ENCODE measurements around the gene MRPL20.
"Not testable (repeated sequence)": the region's sequence is repeated elsewhere in the genome, so short reads cannot be mapped to it uniquely, and the experiment has no call there.

Gene MRPL20

DNA sequence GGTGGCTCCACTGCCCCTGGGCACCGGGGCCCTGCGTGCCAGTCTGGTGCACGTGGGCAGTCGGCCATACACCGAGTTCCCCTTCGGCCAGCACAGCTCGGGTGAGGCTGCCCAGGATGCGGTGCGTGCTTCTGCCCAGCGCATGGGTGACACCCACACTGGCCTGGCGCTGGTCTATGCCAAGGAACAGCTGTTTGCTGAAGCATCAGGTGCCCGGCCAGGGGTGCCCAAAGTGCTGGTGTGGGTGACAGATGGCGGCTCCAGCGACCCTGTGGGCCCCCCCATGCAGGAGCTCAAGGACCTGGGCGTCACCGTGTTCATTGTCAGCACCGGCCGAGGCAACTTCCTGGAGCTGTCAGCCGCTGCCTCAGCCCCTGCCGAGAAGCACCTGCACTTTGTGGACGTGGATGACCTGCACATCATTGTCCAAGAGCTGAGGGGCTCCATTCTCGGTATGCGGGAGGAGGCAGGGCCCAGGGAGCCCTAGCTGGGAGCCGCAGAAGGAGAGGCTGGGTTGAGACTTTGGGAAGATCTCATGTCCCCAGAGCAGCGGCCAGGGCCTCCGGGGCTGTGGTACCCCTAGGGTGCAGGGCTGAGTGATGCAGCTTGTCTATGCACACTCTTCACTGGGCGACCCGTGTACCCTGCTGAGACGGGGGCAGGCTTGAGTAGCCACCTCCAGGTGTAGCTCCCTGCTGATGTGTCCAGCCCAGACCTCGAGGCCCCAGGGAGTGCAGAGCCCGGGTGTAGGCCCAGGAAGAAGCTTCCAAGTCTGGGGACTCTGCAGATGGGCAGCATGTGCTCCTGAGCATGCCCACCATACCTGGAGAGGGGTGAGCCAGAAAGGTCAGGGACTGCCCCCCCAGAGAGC lies 30.2 kb upstream of the MRPL20 start:
- no peak for DNase-seq

DNA sequence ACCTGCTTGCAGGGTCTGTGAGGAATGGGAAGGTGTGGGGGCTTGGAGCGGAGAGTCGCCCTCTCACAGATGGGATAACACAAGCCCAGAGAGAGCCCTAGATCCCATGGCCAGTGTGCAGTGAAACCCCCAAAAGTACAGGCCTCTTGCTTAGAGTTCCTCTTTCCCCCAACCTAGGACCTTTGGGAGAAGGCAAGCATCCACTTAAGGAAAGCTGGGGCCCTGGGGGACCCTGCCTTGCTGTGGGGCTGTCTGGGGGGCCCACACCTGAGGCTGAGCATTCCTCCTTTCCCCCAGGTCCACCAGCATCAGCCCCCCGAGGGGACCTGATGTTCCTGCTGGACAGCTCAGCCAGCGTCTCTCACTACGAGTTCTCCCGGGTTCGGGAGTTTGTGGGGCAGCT lies 29.5 kb upstream of the MRPL20 start:
- DNase-seq, result no peak

GRCh38 chr1:1435911-1436629 lies 29.0 kb upstream of the MRPL20 start:
- DNase-seq, result no peak

DNA sequence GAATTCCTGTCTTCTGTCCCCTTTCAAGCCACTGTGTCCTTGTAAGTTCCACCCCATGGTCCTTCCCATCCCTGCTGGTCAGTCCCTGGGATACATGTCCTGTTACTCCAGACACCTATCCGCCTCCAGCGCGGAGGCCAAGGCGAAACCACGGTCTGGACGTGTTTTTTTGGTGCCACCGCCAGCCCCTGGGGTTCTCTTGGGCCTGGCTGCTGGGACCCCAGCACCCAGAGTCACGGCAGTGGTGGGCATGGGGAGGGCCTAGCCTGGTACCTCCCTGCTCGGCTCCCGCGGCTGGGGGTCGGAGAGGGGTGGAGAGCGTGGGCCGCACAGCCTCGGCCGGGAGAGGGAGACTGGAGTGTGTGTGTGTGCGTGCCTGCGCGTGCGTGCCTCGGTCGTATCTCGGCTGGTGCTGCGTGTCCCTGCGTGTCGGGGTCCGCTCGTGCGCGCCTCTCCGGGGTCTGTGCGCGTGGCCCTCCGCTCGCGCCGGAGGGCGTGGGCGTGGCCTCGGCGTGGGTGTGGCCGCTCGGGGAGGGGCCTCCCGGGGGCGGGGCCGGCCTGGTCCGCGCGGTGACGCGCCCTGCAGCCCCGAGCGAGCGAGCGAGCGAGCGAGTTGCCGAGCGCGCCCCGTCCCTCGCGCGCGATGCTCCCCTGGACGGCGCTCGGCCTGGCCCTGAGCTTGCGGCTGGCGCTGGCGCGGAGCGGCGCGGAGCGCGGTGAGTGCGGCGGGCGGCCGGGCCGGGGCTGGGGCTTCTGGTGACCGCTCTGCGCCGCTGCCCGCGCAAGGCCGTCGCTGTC lies 28.2 kb upstream of the MRPL20 start, which contains the start of gene VWA1:
VWA1 (plus strand) TSS at position 585 of the 798 bp plus-strand sequence; CDS start at position 644, 59 bp downstream.
- peak; percentile 37 to 65 for DNase-seq

DNA sequence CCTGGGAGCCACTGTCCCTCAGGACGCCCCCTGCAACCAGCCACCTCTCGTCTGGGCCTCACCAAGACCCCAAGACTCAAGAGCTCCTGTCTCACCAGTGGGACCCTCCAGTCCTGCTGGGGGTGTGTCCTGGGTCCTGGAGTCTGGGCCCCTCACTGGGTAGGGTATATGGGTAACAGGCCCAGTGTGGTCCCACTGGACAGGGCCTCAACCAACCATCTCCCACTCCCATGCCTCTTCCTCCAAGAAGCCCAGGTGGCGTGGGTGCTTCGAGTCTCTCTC lies 27.7 kb upstream of the MRPL20 start:
- no peak for DNase-seq

- DNase-seq, result no peak
Measured at GRCh38 chr1:1434131-1434823, 27.2 kb upstream of the MRPL20 start.

DNA sequence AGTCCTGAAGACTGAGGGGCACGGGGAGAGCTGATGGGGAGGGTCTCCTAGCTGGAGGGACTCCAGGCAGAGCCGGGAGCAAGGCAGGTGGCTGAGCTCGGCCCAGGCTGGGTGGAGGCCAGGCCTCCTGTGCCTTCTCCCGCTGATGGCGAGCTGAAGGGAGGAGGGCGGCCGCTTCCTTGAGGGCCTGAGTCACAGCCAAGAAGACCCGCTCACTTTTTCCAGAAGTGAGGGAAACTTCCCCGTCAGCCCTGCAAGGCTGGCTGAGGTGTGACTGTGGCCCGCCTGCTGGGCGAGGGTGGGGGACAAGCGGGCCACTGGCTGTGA lies 26.7 kb upstream of the MRPL20 start:
- DNase-seq, result no peak

- no peak for DNase-seq
Measured at GRCh38 chr1:1432951-1433803, 26.1 kb upstream of the MRPL20 start.

DNA sequence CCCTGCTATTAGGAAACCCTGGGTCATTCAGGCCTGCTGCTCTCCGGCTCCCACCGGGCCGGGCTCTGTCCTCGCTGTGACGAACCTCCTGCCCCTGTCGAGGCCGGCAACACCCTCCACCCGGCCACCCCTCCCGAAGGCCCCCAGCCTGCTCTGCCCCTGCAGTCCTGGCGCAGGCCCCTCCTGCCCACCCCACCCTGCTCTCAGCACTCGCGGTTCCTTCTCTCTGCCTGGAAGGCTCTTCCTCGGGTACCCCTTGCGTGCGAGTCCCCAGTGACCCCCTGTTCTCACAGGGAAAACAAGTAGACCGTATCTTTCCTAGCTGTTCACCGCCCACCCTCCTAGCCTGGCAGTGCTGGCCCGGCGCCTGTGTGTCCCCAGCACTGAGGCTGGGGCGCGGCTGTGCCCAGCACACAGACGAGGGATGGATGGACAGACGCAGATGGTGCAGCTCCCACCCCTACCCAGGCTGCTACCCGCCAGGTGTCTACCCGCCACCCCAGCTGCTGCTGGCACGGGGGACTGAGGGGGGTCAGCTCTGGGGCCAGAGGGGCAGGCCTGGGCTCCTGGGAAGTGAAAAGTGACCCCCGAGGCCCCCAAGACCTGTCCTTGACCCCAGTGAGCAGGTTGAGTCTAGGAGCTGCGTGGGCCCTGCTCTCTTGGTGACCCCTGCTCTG lies 25.3 kb upstream of the MRPL20 start:
- DNase-seq, result no peak

DNA sequence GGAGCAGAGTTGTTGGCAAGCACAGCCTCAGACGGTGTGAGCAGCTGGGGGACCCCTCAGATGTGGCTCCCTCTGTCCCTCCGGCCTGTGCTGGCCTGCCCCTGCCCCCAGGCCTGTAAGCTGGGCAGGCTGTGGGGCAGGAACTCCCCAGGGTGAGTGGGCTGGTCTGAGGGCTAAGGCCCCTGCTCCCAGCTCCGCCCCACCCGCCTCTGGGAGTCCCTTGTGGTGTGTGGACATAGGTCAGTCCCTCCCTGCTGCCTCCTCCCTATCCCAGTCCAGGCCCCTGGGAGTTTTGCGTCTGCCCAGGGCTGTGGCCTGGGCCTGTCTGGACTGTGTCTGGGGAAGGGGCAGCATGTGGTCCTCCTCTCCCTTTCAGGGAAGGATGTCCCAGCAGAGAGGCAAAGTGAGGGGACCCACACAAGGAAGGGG lies 24.8 kb upstream of the MRPL20 start:
- DNase-seq, result no peak

GRCh38 chr1:1430992-1431844 lies 24.1 kb upstream of the MRPL20 start:
- DNase-seq, result no peak

DNA sequence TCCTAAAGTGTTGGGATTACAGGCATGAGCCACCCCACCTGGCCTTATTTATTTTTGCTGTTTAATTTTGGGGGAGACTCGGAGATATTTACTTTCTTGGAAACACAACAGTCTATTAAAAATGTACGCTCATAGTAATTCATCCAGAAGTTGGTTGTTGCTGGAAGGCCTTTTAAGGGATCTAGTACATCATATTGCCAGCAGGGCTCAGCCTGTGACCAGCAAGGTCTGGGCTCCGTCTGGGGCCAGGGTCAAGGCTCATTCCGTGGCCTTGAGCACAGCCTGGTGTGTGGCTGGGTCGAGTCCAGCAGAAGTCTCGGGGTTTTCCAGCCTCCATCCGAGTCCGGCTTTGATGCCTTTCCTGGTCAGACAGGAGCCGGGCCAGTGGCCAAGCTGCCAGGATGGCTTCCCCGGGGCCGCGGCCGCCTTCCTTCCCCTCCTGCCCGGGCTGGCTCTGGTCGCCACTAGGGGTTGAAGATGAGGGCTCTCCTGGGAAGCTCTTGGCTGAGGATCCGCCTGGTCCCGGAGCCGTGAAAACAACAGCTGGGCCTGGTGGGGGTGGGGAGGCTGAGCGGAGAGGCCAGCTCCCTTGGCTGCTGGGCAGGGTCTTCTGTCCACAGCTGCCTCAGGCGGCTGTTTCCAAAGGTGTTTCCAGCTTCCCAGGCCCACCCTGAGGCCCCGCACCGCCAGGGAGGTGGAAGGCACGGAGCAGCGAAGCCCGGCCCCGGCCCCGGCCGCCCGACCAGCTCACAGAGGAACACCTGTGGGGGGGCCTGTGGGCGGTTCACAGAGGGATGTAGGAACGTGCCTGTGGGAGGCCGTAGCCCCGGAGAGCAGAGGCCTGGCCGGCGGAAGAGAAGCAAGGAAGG lies 23.3 kb upstream of the MRPL20 start:
- no peak for DNase-seq

DNA sequence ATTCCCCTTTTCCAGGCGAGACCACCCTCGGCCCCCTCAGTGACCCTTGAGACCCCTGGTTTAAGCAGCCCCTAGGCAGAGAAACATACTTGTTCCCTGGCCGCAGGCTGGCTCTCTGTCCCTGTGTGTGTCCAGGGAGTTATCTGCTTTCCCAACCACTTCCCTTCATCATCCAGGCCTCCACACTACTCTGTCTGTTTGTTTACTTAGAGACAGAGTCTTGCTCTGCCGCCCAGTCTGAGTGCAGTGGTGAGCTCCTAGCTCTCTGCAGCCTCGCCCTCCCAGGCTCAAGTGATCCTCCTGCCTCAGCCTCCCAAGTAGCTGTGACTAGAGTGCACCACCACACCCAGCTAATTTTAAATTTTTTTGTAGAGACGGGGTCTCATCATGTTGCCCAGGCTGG lies 22.6 kb upstream of the MRPL20 start:
- DNase-seq, result no peak

DNA sequence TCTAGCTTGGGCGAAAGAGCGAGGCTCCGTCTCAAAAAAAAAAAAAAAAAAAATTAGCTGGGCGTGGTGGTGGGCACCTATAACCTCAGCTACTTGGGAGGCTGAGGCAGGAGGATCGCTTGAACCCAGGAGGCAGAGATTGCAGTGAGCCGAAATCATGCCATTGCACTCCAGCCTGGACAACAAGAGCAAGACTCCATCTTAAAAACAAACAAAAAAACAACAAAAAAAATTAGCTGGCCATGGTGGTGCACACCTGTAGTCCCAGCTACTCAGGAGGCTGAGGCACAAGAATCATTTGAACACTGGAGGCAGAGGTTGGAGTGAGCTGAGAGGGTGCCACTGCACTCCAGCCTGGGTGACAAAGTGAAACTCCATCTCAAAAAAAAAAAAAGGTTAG lies 21.9 kb upstream of the MRPL20 start:
- not testable (repeated sequence) for DNase-seq

- no peak for DNase-seq
Measured at GRCh38 chr1:1428174-1428573, 21.1 kb upstream of the MRPL20 start.

- no peak for DNase-seq
Measured at GRCh38 chr1:1427820-1428148, 20.7 kb upstream of the MRPL20 start.

DNA sequence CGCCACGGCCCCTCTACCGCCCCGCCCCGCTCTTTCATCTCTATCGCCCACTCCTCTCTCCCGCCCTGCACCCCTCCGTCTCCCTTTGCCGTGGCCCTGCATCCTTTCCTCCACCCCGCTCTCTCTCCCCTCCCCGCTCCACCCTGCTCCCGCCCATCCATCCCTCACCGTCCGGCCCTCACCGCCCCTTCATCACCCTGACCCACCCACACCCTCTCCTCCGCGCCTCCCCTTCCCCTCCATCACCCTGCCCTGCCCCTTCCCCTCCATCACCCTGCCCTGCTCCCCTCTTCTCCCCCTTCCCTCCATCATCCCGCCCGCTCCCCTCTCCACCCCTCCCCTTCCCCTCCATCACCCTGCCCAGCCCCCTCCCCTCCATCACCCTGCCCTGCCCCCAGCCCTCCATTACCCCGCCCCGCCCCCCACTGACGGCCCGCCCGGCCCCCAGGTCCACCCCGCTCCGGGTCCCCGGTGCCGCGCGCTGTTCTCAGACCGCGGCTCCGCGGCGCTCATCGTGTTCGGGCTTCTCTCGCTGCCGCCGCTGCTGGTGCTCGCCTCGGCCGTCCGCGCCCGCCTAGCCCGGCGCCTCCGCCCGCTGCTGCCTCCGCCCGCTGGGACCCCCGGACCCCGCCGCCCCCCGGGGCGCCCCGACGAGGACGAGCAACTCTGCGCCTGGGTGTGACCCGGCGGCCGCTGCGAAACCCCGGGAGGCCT lies 20.2 kb upstream of the MRPL20 start:
- DNase-seq, result no peak

- DNase-seq, result no peak
Measured at GRCh38 chr1:1426496-1427105, 19.5 kb upstream of the MRPL20 start.
